ENCODE results near the gene VAMP1. TPM values are rescaled to one million over a fixed set of nuclear protein-coding genes. Genes with fewer than 3 reads are reported as not detected.
A peak's percentile ranks its signal among the peaks of the same experiment; 100 is the strongest.

VAMP1 gene
- total and polyA plus RNA-seq, 2 donors from 2014 or later = 4.9 to 13.2 TPM

GRCh38 chr12:6461401-6462233 is 8.9 kb downstream of the VAMP1 start:
- H3K36me3 ChIP-seq (ENCODE audit: control insufficient read depth in 2 of 3, insufficient read depth in 3 of 3, low read length in 3 of 3) = peaks cover 2 to 55% (median 28%) of the 10 kb centered on the region in 3 donors
- H3K4me1 ChIP-seq (ENCODE audit: control insufficient read depth in 2 of 3, insufficient read depth in 2 of 3, low read depth in 1 of 3, low read length in 3 of 3) = peaks cover 0 to 2% (median 0%) of the 10 kb centered on the region in 3 donors
- H3K27ac ChIP-seq (ENCODE audit: low read depth in 2 of 2, low read length in 2 of 2) = peak overlapping the region in 1 of 2 donors; percentile 8
- no peak for DNase-seq
- no peaks in the 10 kb centered on the region for H3K9me3 ChIP-seq (ENCODE audit: control insufficient read depth in 2 of 3, insufficient read depth in 1 of 3, low read length in 3 of 3)
- intact Hi-C loops (cut with DNase I) = loop anchor here (10.0 kb wide), 1 partner anchor 47 kb away; no protein-coding TSS in a partner anchor
- no peak for FAIRE-seq
- TF ChIP-seq CTCF (IDR thresholded peaks at IDR 0.05; ENCODE audit: borderline replicate concordance, extremely low read depth, insufficient read depth) = no peak
- H3K4me3 ChIP-seq (ENCODE audit: low read length in 3 of 3) = no peak overlapping the region
- H3K27me3 ChIP-seq (ENCODE audit: control insufficient read depth, insufficient read depth, low read length) = no peaks in the 10 kb centered on the region
- no peak overlapping the region for H3K9ac ChIP-seq (ENCODE audit: low read length in 3 of 3)

GRCh38 chr12:6460751-6461371 is 9.6 kb downstream of the VAMP1 start:
- Histone ChIP-seq H3K36me3 (ENCODE audit: control insufficient read depth in 2 of 3, insufficient read depth in 3 of 3, low read length in 3 of 3) (peaks cover 2 to 53% (median 28%) of the 10 kb centered on the region in 3 donors), H3K27ac (ENCODE audit: low read depth in 2 of 2, low read length in 2 of 2) (no peak overlapping the region), H3K4me1 (ENCODE audit: control insufficient read depth in 2 of 3, insufficient read depth in 2 of 3, low read depth in 1 of 3, low read length in 3 of 3) (peaks cover 0 to 2% (median 0%) of the 10 kb centered on the region in 3 donors), H3K9ac (ENCODE audit: low read length in 3 of 3) (no peak overlapping the region), H3K9me3 (ENCODE audit: control insufficient read depth in 2 of 3, insufficient read depth in 1 of 3, low read length in 3 of 3) (no peaks in the 10 kb centered on the region), H3K27me3 (ENCODE audit: control insufficient read depth, insufficient read depth, low read length) (no peaks in the 10 kb centered on the region), H3K4me3 (ENCODE audit: low read length in 3 of 3) (no peak overlapping the region)
- no peak for TF ChIP-seq CTCF (IDR thresholded peaks at IDR 0.05; ENCODE audit: borderline replicate concordance, extremely low read depth, insufficient read depth)
- FAIRE-seq (no peak), DNase-seq (no peak)
- intact Hi-C loops (cut with DNase I) = loop anchor here (10.0 kb wide), 1 partner anchor 46 kb away; no protein-coding TSS in a partner anchor

- peaks cover 0 to 2% (median 0%) of the 10 kb centered on the region in 3 donors for H3K4me1 ChIP-seq (ENCODE audit: control insufficient read depth in 2 of 3, insufficient read depth in 2 of 3, low read depth in 1 of 3, low read length in 3 of 3)
- H3K27me3 ChIP-seq (ENCODE audit: control insufficient read depth, insufficient read depth, low read length) = no peaks in the 10 kb centered on the region
- DNase-seq = no peak
- peaks cover 0 to 54% (median 36%) of the 10 kb centered on the region in 3 donors for H3K36me3 ChIP-seq (ENCODE audit: control insufficient read depth in 2 of 3, insufficient read depth in 3 of 3, low read length in 3 of 3)
- TF ChIP-seq CTCF (IDR thresholded peaks at IDR 0.05; ENCODE audit: borderline replicate concordance, extremely low read depth, insufficient read depth) = no peak
- H3K9ac ChIP-seq (ENCODE audit: low read length in 3 of 3) = no peak overlapping the region
- H3K4me3 ChIP-seq (ENCODE audit: low read length in 3 of 3) = no peak overlapping the region
- no peak for FAIRE-seq
- H3K9me3 ChIP-seq (ENCODE audit: control insufficient read depth in 2 of 3, insufficient read depth in 1 of 3, low read length in 3 of 3) = no peaks in the 10 kb centered on the region
- intact Hi-C loops (cut with DNase I) = loop anchor here (10.0 kb wide), 1 partner anchor 124 kb away; no protein-coding TSS in a partner anchor
- no peak overlapping the region for H3K27ac ChIP-seq (ENCODE audit: low read depth in 2 of 2, low read length in 2 of 2)
Measured at GRCh38 chr12:6459004-6459337, 11.5 kb downstream of the VAMP1 start.
